GM15510 (cell line): ENCODE measurements around the gene AMT.

Experiments
- POLR2A ChIP-seq: IDR thresholded peaks from 3 replicates; pipeline ENCODE4 v1.6.1; 2011; ENCODE audit warnings: borderline replicate concordance; ENCODE audit not compliant: insufficient read length; ENCODE audit errors: extremely low read depth

The AMT gene

GRCh38 chr3:49378249-49378895, 43.9 kb downstream of the AMT start:
- no peak for TF ChIP-seq POLR2A

GRCh38 chr3:49377483-49377882, 44.8 kb downstream of the AMT start:
- no peak for TF ChIP-seq POLR2A

- no peak for TF ChIP-seq POLR2A
Observed at GRCh38 chr3:49371946-49372345, 50.3 kb downstream of the AMT start.

- no peak for TF ChIP-seq POLR2A
Observed at GRCh38 chr3:49370585-49371290, 51.5 kb downstream of the AMT start.
